GM12878 (cell line): ENCODE measurements around the gene PLPP7. TPM values are rescaled to one million over a fixed set of nuclear protein-coding genes. Genes with fewer than 3 reads are reported as not detected.

Source experiments
- ATAC-seq: fragments of 200-7000 bp; cut with Tn5 transposase; 3 replicates; pipeline ENCODE4 v1.9.1; 2020; ENCODE audit warnings: mild to moderate bottlenecking, moderate library complexity
- BruUV-seq: library from RNA; stranded (reverse); fragments of 400-500 nt; replicated peaks from 2 replicates; lab custom pipeline; 2021; lab: Mats Ljungman, UMichigan
- CTCF ChIA-PET: fragments of 300-600 bp; sonication (Branson Sonifier 250); formaldehyde crosslinking; extraction: SDS; loops from one replicate; lab custom pipeline; 2021; ENCODE audit warnings: inconsistent platforms; lab: Yijun Ruan, JAX
- POLR2A ChIA-PET: fragments of 350-600 bp; formaldehyde crosslinking; extraction: SDS; loops from one replicate; lab custom pipeline; 2021; ENCODE audit warnings: inconsistent platforms; lab: Charles Lee
- RAD21 ChIA-PET: fragments of 300-600 bp; sonication (Branson Sonifier 250); formaldehyde crosslinking; loops from one replicate; lab custom pipeline; 2023; ENCODE audit warnings: antibody characterized with exemption; ENCODE audit not compliant: unreplicated experiment; lab: Charles Lee
- SMC1A ChIA-PET: fragments of 300-600 bp; sonication (Branson Sonifier 250); formaldehyde crosslinking; loops from one replicate; lab custom pipeline; 2023; ENCODE audit not compliant: unreplicated experiment, uncharacterized antibody; lab: Charles Lee
- DNase-seq: peaks from one replicate; pipeline ENCODE4 v3.0.0-alpha.2; 2011; ENCODE audit warnings: low read depth, low spot score
- FAIRE-seq: peaks from 3 replicates; lab custom pipeline; 2011; peaks lifted over from hg19 to GRCh38; lab: Jason Lieb, UNC
- H2AFZ ChIP-seq: 2 replicates; pipeline ENCODE4 v1.6.0; 2011; ENCODE audit warnings: low read depth, low read length, control low read depth; ENCODE audit not compliant: control insufficient read depth
- H3K27ac ChIP-seq: 2 replicates; pipeline ENCODE4 v1.5.1; 2011; ENCODE audit warnings: control low read depth; ENCODE audit not compliant: control insufficient read depth, insufficient read depth
- H3K27me3 ChIP-seq, 2 experiments: replicated peaks in 1 of 2; 2 replicates each; pipeline versions ENCODE4 v1.6.0 to v1.6.1; 2011; ENCODE audit warnings: low read length in 1 of 2; ENCODE audit not compliant: control insufficient read depth in 2 of 2, insufficient read depth in 2 of 2
- H3K36me3 ChIP-seq, 2 experiments: 2 replicates each; pipeline ENCODE4 v1.5.1; 2011; ENCODE audit warnings: low read length in 1 of 2; ENCODE audit not compliant: control insufficient read depth in 2 of 2, insufficient read depth in 2 of 2
- H3K4me1 ChIP-seq: 2 replicates; pipeline ENCODE4 v1.6.1; 2011; ENCODE audit warnings: mild to moderate bottlenecking, low read length, moderate library complexity, mixed read lengths; ENCODE audit not compliant: control insufficient read depth, insufficient read depth
- H3K4me2 ChIP-seq: 2 replicates; pipeline ENCODE4 v1.6.0; 2011; ENCODE audit warnings: control low read depth; ENCODE audit not compliant: control insufficient read depth, insufficient read depth
- H3K4me3 ChIP-seq: fragments of 200-600 bp; sonication (generic); 2 replicates; pipeline ENCODE4 v1.5.1; 2016
- H3K79me2 ChIP-seq: 2 replicates; pipeline ENCODE4 v1.6.0; 2011; ENCODE audit warnings: low read length; ENCODE audit not compliant: control insufficient read depth, insufficient read depth
- H3K9ac ChIP-seq: 2 replicates; pipeline ENCODE4 v1.8.0; 2011; ENCODE audit warnings: low read length, control low read depth, mixed read lengths; ENCODE audit not compliant: control insufficient read depth, insufficient read depth
- H3K9me3 ChIP-seq: replicated peaks from 3 replicates; pipeline ENCODE4 v1.5.1; 2011; ENCODE audit warnings: mild to moderate bottlenecking, low read length; ENCODE audit not compliant: control insufficient read depth, insufficient read depth
- H4K20me1 ChIP-seq: 2 replicates; pipeline ENCODE4 v1.6.0; 2011; ENCODE audit not compliant: control insufficient read depth, insufficient read depth
- BRCA1 ChIP-seq: IDR thresholded peaks from 2 replicates; pipeline ENCODE4 v1.6.1; 2011; ENCODE audit warnings: low read depth, low read length, improper control_type of control experiment
- EED ChIP-seq: sonication (generic); IDR thresholded peaks from 2 replicates; pipeline ENCODE4 v1.6.1; 2016; ENCODE audit warnings: antibody characterized with exemption, low read depth
- ESRRA ChIP-seq: IDR thresholded peaks from 2 replicates; pipeline ENCODE4 v1.6.1; 2012; ENCODE audit warnings: mild to moderate bottlenecking, low read length, improper control_type of control experiment
- PRDM15 ChIP-seq: fragments of 450-650 bp; formaldehyde crosslinking; IDR thresholded peaks from 2 replicates; pipeline ENCODE4 v1.4.0; 2020; ENCODE audit warnings: mild to moderate bottlenecking, moderate library complexity
- WGBS: methylation state at CpG from one replicate; pipeline ENCODE4 v1.1.6; 2016; ENCODE audit warnings: low lambda C conversion rate; ENCODE audit not compliant: insufficient replicate concordance, insufficient coverage; ENCODE audit errors: missing lambda C conversion rate; 5-methylcytosine and 5-hydroxymethylcytosine counted together
- in situ Hi-C: fragments of 300-500 bp; cut with MboI; formaldehyde crosslinking; loops from 9 replicates; pipeline ENCODE4 v1.14.3; 2018; ENCODE audit warnings: mixed read lengths
- intact Hi-C: fragments of 100-400 bp; cut with micrococcal nuclease; formaldehyde crosslinking; loops from one replicate; pipeline ENCODE4 v1.14.2; 2022; ENCODE audit not compliant: unreplicated experiment
- polyA plus RNA-seq, 11 experiments: library from polyadenylated mRNA; depleted of rRNA in 4 of 11; unstranded in 6 of 11; stranded (reverse) in 5 of 11; fragments of >200 nt; fragmentation: Nextera tagmentation in 4 of 11; fragmentation: Illumina TruSeq in 1 of 11; extraction: Ambion mirVana in 4 of 11; extraction: Trizol in 1 of 11; gene quantifications; 1 replicate in 1 of 11; 2 replicates in 10 of 11; pipeline versions ENCODE4 v1.2.1 to v1.2.3, GENCODE V29; 2011 to 2016; ENCODE audit warnings: inconsistent platforms in 2 of 11, missing spikeins in 2 of 11, low read depth in 1 of 11
- total RNA-seq, 4 experiments: library from RNA; depleted of rRNA in 3 of 4; stranded (reverse); fragments of >200 nt in 3 of 4; fragmentation: Illumina TruSeq in 1 of 4; extraction: Trizol in 1 of 4; gene quantifications; 2 replicates each; pipeline versions ENCODE4 v1.2.1 to v1.2.3, GENCODE V29; 2013 to 2021

PLPP7 gene
- total and polyA plus RNA-seq, 10 of the 15 experiments (the other 5 are each of a cell fraction or from before 2014, with no cell fraction given), result 0.05 to 1.0 (median 0.40) TPM; not detected in 3

GRCh38 chr9:131304676-131305355 is 15.3 kb downstream of the PLPP7 start:
- H3K79me2 ChIP-seq, result no peaks in the 10 kb centered on the region
- H3K27ac ChIP-seq, result no peak overlapping the region
- intact Hi-C loops (no loop called here), in situ Hi-C loops (no loop called here)
- ChIA-PET CTCF (no interaction called here), RAD21 (no interaction called here), SMC1A (interaction anchor here (0.6 to 1.2 kb wide), 2 partner anchors 13 to 572 kb away, joined by 3 read pairs; no protein-coding TSS in a partner anchor), POLR2A (no interaction called here)
- no peaks in the 10 kb centered on the region for H4K20me1 ChIP-seq
- 38% methylated on average over 19 of the region's 19 CpGs for WGBS
- no peak for FAIRE-seq
- no peak overlapping the region for H2AFZ ChIP-seq
- H3K4me2 ChIP-seq, result no peak overlapping the region
- H3K4me3 ChIP-seq, result no peak overlapping the region
- no peaks in the 10 kb centered on the region for H3K27me3 ChIP-seq
- no peaks in the 10 kb centered on the region for H3K4me1 ChIP-seq
- no peak for DNase-seq
- no peaks in the 10 kb centered on the region for H3K36me3 ChIP-seq
- BruUV-seq, result no TSS peak
- H3K9me3 ChIP-seq, result no peaks in the 10 kb centered on the region
- no peak overlapping the region for H3K9ac ChIP-seq
- no peak for ATAC-seq
- TF ChIP-seq ESRRA (no peak), EED (no peak), BRCA1 (no peak), PRDM15 (CRISPR knock-in tag) (no peak)
